K562 (cell line): ENCODE results near the gene DXO. TPM values are rescaled to one million over a fixed set of nuclear protein-coding genes. Genes with fewer than 3 reads are reported as not detected.

ENCODE experiments used
- CHD7 ChIP-seq: fragments of 200-600 bp; sonication (generic); IDR thresholded peaks from one replicate; pipeline ENCODE4 v1.6.1; 2012; ENCODE audit warnings: mild to moderate bottlenecking, low read depth, low read length, inconsistent platforms
- E2F3 ChIP-seq: fragments of 250-450 bp; sonication (Bioruptor Pico); IDR thresholded peaks from 2 replicates; pipeline ENCODE4 v1.4.0; 2020; ENCODE audit warnings: mild to moderate bottlenecking
- GMEB1 ChIP-seq: fragments of 250-450 bp; sonication (Bioruptor Pico); IDR thresholded peaks from 2 replicates; pipeline ENCODE4 v1.4.0; 2020; ENCODE audit warnings: mild to moderate bottlenecking
- KDM1A ChIP-seq, 2 experiments: fragments of 450-650 bp; IDR thresholded peaks; 2 replicates each; pipeline ENCODE4 v1.6.1; 2016; ENCODE audit warnings: mild to moderate bottlenecking in 2 of 2
- MCM3 ChIP-seq: fragments of 450-650 bp; IDR thresholded peaks from 2 replicates; pipeline ENCODE4 v1.6.1; 2016
- PTBP1 ChIP-seq: fragments of 200-400 bp; formaldehyde crosslinking; IDR thresholded peaks from 2 replicates; pipeline ENCODE4 v1.6.1; 2017; ENCODE audit warnings: low read depth, low read length
- SLC30A9 ChIP-seq: fragments of 250-450 bp; sonication (Bioruptor Pico); IDR thresholded peaks from 2 replicates; pipeline ENCODE4 v1.8.0; 2022; ENCODE audit warnings: mild to moderate bottlenecking, moderate library complexity
- SRSF7 ChIP-seq: fragments of 200-400 bp; formaldehyde crosslinking; optimal IDR thresholded peaks from 2 replicates; pipeline ENCODE3; 2017; ENCODE audit warnings: mild to moderate bottlenecking, low read depth, low read length
- TAF9B ChIP-seq: fragments of 450-650 bp; IDR thresholded peaks from 2 replicates; pipeline ENCODE4 v1.6.1; 2018; ENCODE audit warnings: mild to moderate bottlenecking; ENCODE audit not compliant: partially characterized antibody
- TEAD1 ChIP-seq, 2 experiments: fragments of 450-650 bp in 1 of 2; sonication (generic) in 1 of 2; formaldehyde crosslinking; IDR thresholded peaks; 2 replicates each; pipeline versions ENCODE4 v1.4.0 to v1.8.0; 2020 to 2022; ENCODE audit warnings: mild to moderate bottlenecking in 2 of 2, missing genetic modification reagents in 1 of 2
- VEZF1 ChIP-seq: fragments of 200-800 bp; sonication (Bioruptor generic); IDR thresholded peaks from 2 replicates; pipeline ENCODE4 v1.6.1; 2017; ENCODE audit warnings: missing genetic modification characterization, missing compliant biosample characterization
- ZBTB17 ChIP-seq: fragments of 450-650 bp; formaldehyde crosslinking; IDR thresholded peaks from 2 replicates; pipeline ENCODE4 v1.4.0; 2020; ENCODE audit warnings: mild to moderate bottlenecking
- ZNF354B ChIP-seq: fragments of 250-450 bp; sonication (Bioruptor Pico); IDR thresholded peaks from 2 replicates; pipeline ENCODE4 v1.4.0; 2020
- ZNF764 ChIP-seq: fragments of 250-450 bp; sonication (Bioruptor Pico); IDR thresholded peaks from 2 replicates; pipeline ENCODE4 v1.4.0; 2020; ENCODE audit warnings: low read depth, mild to moderate bottlenecking, moderate library complexity
- ZNF830 ChIP-seq: fragments of 250-450 bp; sonication (Bioruptor Pico); IDR thresholded peaks from 2 replicates; pipeline ENCODE4 v1.5.0; 2021; ENCODE audit warnings: mild to moderate bottlenecking
- polyA plus RNA-seq, 8 experiments: library from polyadenylated mRNA; depleted of rRNA in 4 of 8; stranded (reverse) in 5 of 8; unstranded in 3 of 8; fragments of >200 nt; fragmentation: Nextera tagmentation in 2 of 8; fragmentation: Illumina TruSeq in 1 of 8; extraction: Ambion mirVana in 2 of 8; extraction: Trizol in 1 of 8; gene quantifications; 2 replicates each; pipeline versions ENCODE4 v1.2.1 to v1.2.3, GENCODE V29; 2011 to 2014; ENCODE audit warnings: inconsistent platforms in 1 of 8, missing spikeins in 1 of 8
- total RNA-seq, 7 experiments: library from RNA; depleted of rRNA in 6 of 7; stranded (reverse); fragments of >200 nt in 6 of 7; fragmentation: Illumina TruSeq in 2 of 7; extraction: Trizol in 2 of 7; gene quantifications; 2 replicates each; pipeline versions ENCODE4 v1.2.1 to v1.2.3, GENCODE V29; 2011 to 2021; ENCODE audit warnings: low replicate concordance in 1 of 7

The DXO gene
- total and polyA plus RNA-seq, 9 of the 15 experiments (the other 6 are each of a cell fraction or from before 2014, with no cell fraction given) = 6.4 to 35.1 (median 19.4) TPM

- TF ChIP-seq ZNF764 (CRISPR knock-in tag) (no peak), KDM1A (IDR thresholded peaks at IDR 0.05) (no peak; a peak in 1 of 4 replicates), ZBTB17 (peak; percentile 88), PTBP1 (peak; percentile 58), TEAD1 (CRISPR knock-in tag; IDR thresholded peaks at IDR 0.05) (peak; percentile 91 to 99), ZNF354B (CRISPR knock-in tag) (no peak), SLC30A9 (CRISPR knock-in tag) (no peak), SRSF7 (no peak), GMEB1 (CRISPR knock-in tag) (peak; percentile 90), TAF9B (peak; percentile 55), CHD7 (no peak), E2F3 (CRISPR knock-in tag) (peak; percentile 85), VEZF1 (CRISPR knock-in tag) (peak; percentile 97), MCM3 (no peak), ZNF830 (CRISPR knock-in tag) (peak; percentile 72)
These were observed at the start of gene DXO (continued) for GRCh38 chr6:31971993-31972708.
